K562 (cell line): Measurements from ENCODE around the gene CSRP2. TPM values are rescaled to one million over a fixed set of nuclear protein-coding genes. Genes with fewer than 3 reads are reported as not detected.

Experiments used
- ATAC-seq: fragments of 200-7000 bp; cut with Tn5 transposase; 3 replicates; pipeline ENCODE4 v1.9.1; 2020; ENCODE audit warnings: moderate library complexity
- BruUV-seq: library from RNA; stranded (reverse); fragments of 400-500 nt; replicated peaks from 2 replicates; lab custom pipeline; 2021; lab: Mats Ljungman, UMichigan
- CTCF ChIA-PET: fragments of 300-600 bp; formaldehyde crosslinking; extraction: SDS; loops from one replicate; lab custom pipeline; 2021; ENCODE audit warnings: low intra/inter-chr PET ratio; lab: Yijun Ruan, JAX
- POLR2A ChIA-PET: fragments of 300-600, 350-650 bp; sonication (Branson Sonifier 250); formaldehyde crosslinking; extraction: SDS; loops from one replicate; lab custom pipeline; 2021; ENCODE audit warnings: antibody characterized with exemption, inconsistent platforms; lab: Yijun Ruan, JAX
- DNase-seq, 4 experiments: peaks; one replicate each; pipeline versions ENCODE4 v3.0.0 to v3.0.0-alpha.2; 2011 to 2018; ENCODE audit warnings: low spot score in 3 of 4, mixed read lengths in 3 of 4; ENCODE audit errors: extremely low read depth in 1 of 4
- FAIRE-seq: peaks from 2 replicates; lab custom pipeline; 2011; peaks lifted over from hg19 to GRCh38; lab: Jason Lieb, UNC
- H2AFZ ChIP-seq: 2 replicates; pipeline ENCODE4 v1.6.0; 2011; ENCODE audit warnings: low read depth, low read length, control low read depth, inconsistent platforms
- H3K27ac ChIP-seq: fragments of 200-600 bp; 3 replicates; pipeline ENCODE4 v1.8.0; 2011; ENCODE audit warnings: low read depth, mild to moderate bottlenecking, control low read depth, inconsistent platforms, low read length, moderate library complexity, mixed read lengths; ENCODE audit errors: extremely low read depth
- H3K27me3 ChIP-seq, 2 experiments: fragments of 300-600 bp in 1 of 2; 2 replicates in 1 of 2; 3 replicates in 1 of 2; pipeline versions ENCODE4 v1.6.0 to v1.8.0; 2011; ENCODE audit warnings: inconsistent platforms in 2 of 2, low read length in 2 of 2, mild to moderate bottlenecking in 1 of 2, mixed read lengths in 1 of 2, moderate library complexity in 1 of 2; ENCODE audit not compliant: control insufficient read depth in 2 of 2, insufficient read depth in 2 of 2
- H3K36me3 ChIP-seq: fragments of 300-600 bp; 3 replicates; pipeline ENCODE4 v1.8.0; 2011; ENCODE audit warnings: mild to moderate bottlenecking, low read length, inconsistent platforms; ENCODE audit not compliant: control insufficient read depth, insufficient read depth
- H3K4me1 ChIP-seq, 2 experiments: fragments of 200-600 bp in 1 of 2; replicated peaks in 1 of 2; 2 replicates in 1 of 2; 3 replicates in 1 of 2; pipeline versions ENCODE4 v1.5.1 to v1.8.0; 2011; ENCODE audit warnings: inconsistent platforms in 2 of 2, low read length in 2 of 2, mild to moderate bottlenecking in 1 of 2, mixed read lengths in 1 of 2, moderate library complexity in 1 of 2; ENCODE audit not compliant: control insufficient read depth in 2 of 2, insufficient read depth in 2 of 2
- H3K4me2 ChIP-seq: 2 replicates; pipeline ENCODE4 v1.6.1; 2011; ENCODE audit warnings: low read length, control low read depth, inconsistent platforms, mixed read lengths; ENCODE audit not compliant: insufficient read depth
- H3K4me3 ChIP-seq: fragments of 200-600 bp; sonication (generic), shearing (Covaris generic); 2 replicates; pipeline ENCODE4 v1.5.1; 2016; ENCODE audit warnings: control low read depth, inconsistent platforms
- H3K79me2 ChIP-seq: fragments of 200-600 bp; 3 replicates; pipeline ENCODE4 v1.8.0; 2011; ENCODE audit warnings: low read length, inconsistent platforms; ENCODE audit not compliant: control insufficient read depth, insufficient read depth
- H3K9ac ChIP-seq, 2 experiments: 2 replicates each; pipeline versions ENCODE4 v1.6.0 to v1.6.1; 2011; ENCODE audit warnings: low read depth in 2 of 2, low read length in 2 of 2, control low read depth in 1 of 2, inconsistent platforms in 1 of 2, mild to moderate bottlenecking in 1 of 2, mixed read lengths in 1 of 2; ENCODE audit not compliant: insufficient read depth in 1 of 2
- H3K9me1 ChIP-seq: one replicate; pipeline ENCODE4 v1.6.0; 2011; ENCODE audit warnings: inconsistent platforms, mild to moderate bottlenecking, low read length, moderate library complexity; ENCODE audit not compliant: control insufficient read depth, insufficient read depth
- H3K9me3 ChIP-seq: replicated peaks from 2 replicates; pipeline ENCODE4 v1.5.1; 2011; ENCODE audit warnings: low read depth, low read length, inconsistent platforms; ENCODE audit not compliant: control insufficient read depth, insufficient read depth
- H4K20me1 ChIP-seq: replicated peaks from 2 replicates; pipeline ENCODE4 v1.6.1; 2011; ENCODE audit warnings: low read length, inconsistent platforms, mixed read lengths; ENCODE audit not compliant: control insufficient read depth, insufficient read depth
- CBX1 ChIP-seq: sonication (generic); IDR thresholded peaks from 2 replicates; pipeline ENCODE4 v1.6.1; 2016; ENCODE audit warnings: antibody characterized with exemption, low read depth, mild to moderate bottlenecking
- ETV5 ChIP-seq: sonication (generic); formaldehyde crosslinking; IDR thresholded peaks from 2 replicates; pipeline ENCODE4 v1.4.0; 2020; ENCODE audit warnings: low read depth, mild to moderate bottlenecking, missing genetic modification reagents
- EZH2 ChIP-seq: IDR thresholded peaks from 2 replicates; pipeline ENCODE4 v1.6.1; 2012; ENCODE audit warnings: low read depth, mild to moderate bottlenecking, inconsistent platforms, low read length, borderline replicate concordance
- GATAD2A ChIP-seq: fragments of 450-650 bp; IDR thresholded peaks from 2 replicates; pipeline ENCODE4 v1.6.1; 2017
- LCOR ChIP-seq: sonication (generic); formaldehyde crosslinking; IDR thresholded peaks from 2 replicates; pipeline ENCODE4 v1.8.0; 2022; ENCODE audit warnings: mild to moderate bottlenecking, missing genetic modification reagents
- MBD1 ChIP-seq: fragments of 250-450 bp; sonication (Bioruptor Pico); IDR thresholded peaks from 2 replicates; pipeline ENCODE4 v1.8.0; 2022; ENCODE audit warnings: inconsistent platforms
- NFATC3 ChIP-seq: fragments of 450-650 bp; IDR thresholded peaks from 2 replicates; pipeline ENCODE4 v1.6.1; 2017; ENCODE audit warnings: mild to moderate bottlenecking
- NFXL1 ChIP-seq: fragments of 450-650 bp; formaldehyde crosslinking; IDR thresholded peaks from 2 replicates; pipeline ENCODE4 v1.4.0; 2021; ENCODE audit warnings: mild to moderate bottlenecking
- NR0B1 ChIP-seq: fragments of 450-650 bp; IDR thresholded peaks from one replicate; pipeline ENCODE4 v1.6.1; 2018; ENCODE audit warnings: mild to moderate bottlenecking, moderate library complexity; ENCODE audit not compliant: partially characterized antibody
- PBX2 ChIP-seq, 2 experiments: IDR thresholded peaks in 1 of 2; conservative IDR thresholded peaks in 1 of 2; 2 replicates each; pipeline ENCODE4 v1.6.1; 2016; ENCODE audit warnings: low read depth in 2 of 2, mild to moderate bottlenecking in 1 of 2, missing compliant biosample characterization in 1 of 2, missing genetic modification characterization in 1 of 2, moderate library complexity in 1 of 2
- PRMT5 ChIP-seq: sonication (generic); formaldehyde crosslinking; IDR thresholded peaks from 2 replicates; pipeline ENCODE4 v1.5.0; 2020; ENCODE audit warnings: missing genetic modification reagents
- PURB ChIP-seq: sonication (generic); formaldehyde crosslinking; IDR thresholded peaks from 2 replicates; pipeline ENCODE4 v1.9.0; 2021; ENCODE audit warnings: low read depth, mild to moderate bottlenecking, missing genetic modification reagents
- RCOR1 ChIP-seq, 2 experiments: IDR thresholded peaks; 2 replicates each; pipeline ENCODE4 v1.6.1; 2012; ENCODE audit warnings: low read depth in 2 of 2, low read length in 2 of 2, borderline replicate concordance in 1 of 2, improper control_type of control experiment in 1 of 2
- ZBTB1 ChIP-seq: sonication (generic); formaldehyde crosslinking; IDR thresholded peaks from 2 replicates; pipeline ENCODE4 v1.8.1; 2023; ENCODE audit warnings: missing genetic modification reagents, low read depth, mild to moderate bottlenecking, borderline replicate concordance
- WGBS: fragments of 100-300 bp; shearing (Covaris generic); methylation state at CpG from one replicate; pipeline ENCODE4 v1.1.6; 2016; ENCODE audit warnings: low coverage, mixed read lengths; ENCODE audit not compliant: insufficient coverage; ENCODE audit errors: missing lambda C conversion rate; 5-methylcytosine and 5-hydroxymethylcytosine counted together
- in situ Hi-C: fragments of 300-500 bp; cut with MboI; formaldehyde crosslinking; loops from 4 replicates; pipeline ENCODE4 v1.15.0; 2018; ENCODE audit warnings: inconsistent platforms, mixed read lengths
- intact Hi-C: fragments of 100-400 bp; cut with micrococcal nuclease; formaldehyde crosslinking; loops from 2 replicates; pipeline ENCODE4 v1.14.2; 2022
- polyA plus RNA-seq, 8 experiments: library from polyadenylated mRNA; depleted of rRNA in 4 of 8; stranded (reverse) in 5 of 8; unstranded in 3 of 8; fragments of >200 nt; fragmentation: Nextera tagmentation in 2 of 8; fragmentation: Illumina TruSeq in 1 of 8; extraction: Ambion mirVana in 2 of 8; extraction: Trizol in 1 of 8; gene quantifications; 2 replicates each; pipeline versions ENCODE4 v1.2.1 to v1.2.3, GENCODE V29; 2011 to 2014; ENCODE audit warnings: inconsistent platforms in 1 of 8, missing spikeins in 1 of 8
- total RNA-seq, 7 experiments: library from RNA; depleted of rRNA in 6 of 7; stranded (reverse); fragments of >200 nt in 6 of 7; fragmentation: Illumina TruSeq in 2 of 7; extraction: Trizol in 2 of 7; gene quantifications; 2 replicates each; pipeline versions ENCODE4 v1.2.1 to v1.2.3, GENCODE V29; 2011 to 2021; ENCODE audit warnings: low replicate concordance in 1 of 7

The CSRP2 gene
- total and polyA plus RNA-seq, 9 of the 15 experiments (the other 6 are each of a cell fraction or from before 2014, with no cell fraction given) = 0.32 to 6.2 (median 2.3) TPM

- TF ChIP-seq RCOR1 (IDR thresholded peaks at IDR 0.05; ENCODE audit: borderline replicate concordance in 1 of 2, low read depth in 2 of 2, low read length in 2 of 2) = no peak
- no peak for TF ChIP-seq ETV5 (CRISPR knock-in tag)
Observed at GRCh38 chr12:76866151-76866567, 12.7 kb downstream of the CSRP2 start (continued).

- ATAC-seq (no peak), FAIRE-seq (no peak), DNase-seq (no peak)
- H3K4me3 ChIP-seq = no peak overlapping the region
- no peak overlapping the region for H3K27ac ChIP-seq
- H3K4me2 ChIP-seq = no peak overlapping the region
- in situ Hi-C loops = no loop called here
- H4K20me1 ChIP-seq = no peaks in the 10 kb centered on the region
- H3K79me2 ChIP-seq = no peaks in the 10 kb centered on the region
- H3K9me3 ChIP-seq = no peaks in the 10 kb centered on the region
- peaks cover 0 to 7% of the 10 kb centered on the region in 2 experiments; a peak in 2 of 5 replicates for H3K4me1 ChIP-seq
- POLR2A ChIA-PET = no interaction called here
- no peak overlapping the region for H2AFZ ChIP-seq
- H3K9ac ChIP-seq = no peak overlapping the region
- CTCF ChIA-PET = no interaction called here
- intact Hi-C loops = no loop called here
- H3K9me1 ChIP-seq = no peaks in the 10 kb centered on the region
- WGBS = 33% methylated on average over 2 of the region's 2 CpGs
- no TSS peak for BruUV-seq
- no peaks in the 10 kb centered on the region for H3K36me3 ChIP-seq
- H3K27me3 ChIP-seq = no peaks in the 10 kb centered on the region
- no peak for TF ChIP-seq NR0B1
- TF ChIP-seq GATAD2A = no peak
- no peak for TF ChIP-seq PBX2 (CRISPR knock-in tag; IDR thresholded peaks at IDR 0.05; ENCODE audit: low read depth)
- no peak for TF ChIP-seq PBX2 (tag; conservative IDR thresholded peaks at IDR 0.05; ENCODE audit: low read depth)
- TF ChIP-seq PURB (CRISPR knock-in tag) = no peak
- no peak for TF ChIP-seq LCOR (CRISPR knock-in tag)
- no peak for TF ChIP-seq ZBTB1
- no peak for TF ChIP-seq PRMT5 (CRISPR knock-in tag)
- TF ChIP-seq EZH2 = no peak
- TF ChIP-seq NFATC3 = no peak
- TF ChIP-seq NFXL1 (CRISPR knock-in tag) = no peak
- TF ChIP-seq MBD1 (CRISPR knock-in tag) = no peak
- TF ChIP-seq CBX1 = no peak
Observed at GRCh38 chr12:76864791-76865400, 13.9 kb downstream of the CSRP2 start.
